ENCODE measurements around the gene MCF2L.

Gene MCF2L

GRCh38 chr13:112965573-112966115, 3.4 kb upstream of the MCF2L start:
- peaks cover 5% of the 10 kb centered on the region; the same call in 1 of the 2 replicates for H3K4me1 ChIP-seq (ENCODE audit: control insufficient read depth, insufficient read depth, low read length)
- peaks cover 9% of the 10 kb centered on the region for H3K27me3 ChIP-seq (ENCODE audit: control insufficient read depth, insufficient read depth, low read length)
- H3K27ac ChIP-seq (ENCODE audit: low read depth, low read length) = no peak overlapping the region
- H3K9me3 ChIP-seq (ENCODE audit: control insufficient read depth, insufficient read depth, low read length) = no peaks in the 10 kb centered on the region
- no peak overlapping the region for H3K4me3 ChIP-seq (ENCODE audit: low read depth, low read length)
- H3K9ac ChIP-seq (ENCODE audit: low read depth, low read length) = no peak overlapping the region
- H3K36me3 ChIP-seq (ENCODE audit: control insufficient read depth, insufficient read depth, low read length) = no peaks in the 10 kb centered on the region

GRCh38 chr13:112966776-112967175, 2.2 kb upstream of the MCF2L start:
- Histone ChIP-seq H3K4me1 (ENCODE audit: control insufficient read depth, insufficient read depth, low read length) (peaks cover 5% of the 10 kb centered on the region; the same call in 1 of the 2 replicates), H3K27me3 (ENCODE audit: control insufficient read depth, insufficient read depth, low read length) (peaks cover 9% of the 10 kb centered on the region), H3K9ac (ENCODE audit: low read depth, low read length) (no peak overlapping the region), H3K4me3 (ENCODE audit: low read depth, low read length) (no peak overlapping the region), H3K36me3 (ENCODE audit: control insufficient read depth, insufficient read depth, low read length) (no peaks in the 10 kb centered on the region), H3K27ac (ENCODE audit: low read depth, low read length) (no peak overlapping the region), H3K9me3 (ENCODE audit: control insufficient read depth, insufficient read depth, low read length) (no peaks in the 10 kb centered on the region)

- Histone ChIP-seq H3K27me3 (ENCODE audit: control insufficient read depth, insufficient read depth, low read length) (peaks cover 9% of the 10 kb centered on the region), H3K9ac (ENCODE audit: low read depth, low read length) (no peak overlapping the region), H3K27ac (ENCODE audit: low read depth, low read length) (no peak overlapping the region), H3K9me3 (ENCODE audit: control insufficient read depth, insufficient read depth, low read length) (no peaks in the 10 kb centered on the region), H3K4me3 (ENCODE audit: low read depth, low read length) (peak overlapping the region; percentile 67), H3K36me3 (ENCODE audit: control insufficient read depth, insufficient read depth, low read length) (no peaks in the 10 kb centered on the region), H3K4me1 (ENCODE audit: control insufficient read depth, insufficient read depth, low read length) (peaks cover 5% of the 10 kb centered on the region; the same call in 1 of the 2 replicates)
These were observed 1.2 kb upstream of the MCF2L start for GRCh38 chr13:112967686-112968379.

- no peak overlapping the region for H3K27ac ChIP-seq (ENCODE audit: low read depth, low read length)
- no peaks in the 10 kb centered on the region for H3K9me3 ChIP-seq (ENCODE audit: control insufficient read depth, insufficient read depth, low read length)
- no peaks in the 10 kb centered on the region for H3K36me3 ChIP-seq (ENCODE audit: control insufficient read depth, insufficient read depth, low read length)
- 0 out of 2 replicates have a peak overlapping the region, but pooled peaks have one; percentile 28 for H3K9ac ChIP-seq (ENCODE audit: low read depth, low read length)
- H3K27me3 ChIP-seq (ENCODE audit: control insufficient read depth, insufficient read depth, low read length) = peaks cover 9% of the 10 kb centered on the region
- H3K4me1 ChIP-seq (ENCODE audit: control insufficient read depth, insufficient read depth, low read length) = peaks cover 5% of the 10 kb centered on the region; the same call in 1 of the 2 replicates
- H3K4me3 ChIP-seq (ENCODE audit: low read depth, low read length) = peak overlapping the region; percentile 67
These were observed 569 bp upstream of the MCF2L start for GRCh38 chr13:112968380-112968909.

- Histone ChIP-seq H3K27ac (ENCODE audit: low read depth, low read length) (peak overlapping the region; percentile 35), H3K9ac (ENCODE audit: low read depth, low read length) (no peak overlapping the region), H3K36me3 (ENCODE audit: control insufficient read depth, insufficient read depth, low read length) (no peaks in the 10 kb centered on the region), H3K27me3 (ENCODE audit: control insufficient read depth, insufficient read depth, low read length) (peaks cover 9% of the 10 kb centered on the region), H3K4me3 (ENCODE audit: low read depth, low read length) (peak overlapping the region; percentile 67), H3K9me3 (ENCODE audit: control insufficient read depth, insufficient read depth, low read length) (no peaks in the 10 kb centered on the region), H3K4me1 (ENCODE audit: control insufficient read depth, insufficient read depth, low read length) (peaks cover 5% of the 10 kb centered on the region; the same call in 1 of the 2 replicates)
These were observed 801 bp downstream of the MCF2L start for GRCh38 chr13:112969692-112970338.

GRCh38 chr13:112970552-112971287, 1.7 kb downstream of the MCF2L start:
- H3K4me1 ChIP-seq (ENCODE audit: control insufficient read depth, insufficient read depth, low read length) = peaks cover 5% of the 10 kb centered on the region; the same call in 1 of the 2 replicates
- no peak overlapping the region for H3K27ac ChIP-seq (ENCODE audit: low read depth, low read length)
- no peaks in the 10 kb centered on the region for H3K36me3 ChIP-seq (ENCODE audit: control insufficient read depth, insufficient read depth, low read length)
- H3K9me3 ChIP-seq (ENCODE audit: control insufficient read depth, insufficient read depth, low read length) = no peaks in the 10 kb centered on the region
- H3K4me3 ChIP-seq (ENCODE audit: low read depth, low read length) = no peak overlapping the region
- H3K27me3 ChIP-seq (ENCODE audit: control insufficient read depth, insufficient read depth, low read length) = peaks cover 9% of the 10 kb centered on the region
- no peak overlapping the region for H3K9ac ChIP-seq (ENCODE audit: low read depth, low read length)

GRCh38 chr13:112971288-112971643, 2.3 kb downstream of the MCF2L start:
- no peaks in the 10 kb centered on the region for H3K36me3 ChIP-seq (ENCODE audit: control insufficient read depth, insufficient read depth, low read length)
- peaks cover 5% of the 10 kb centered on the region; the same call in 1 of the 2 replicates for H3K4me1 ChIP-seq (ENCODE audit: control insufficient read depth, insufficient read depth, low read length)
- peaks cover 9% of the 10 kb centered on the region for H3K27me3 ChIP-seq (ENCODE audit: control insufficient read depth, insufficient read depth, low read length)
- no peaks in the 10 kb centered on the region for H3K9me3 ChIP-seq (ENCODE audit: control insufficient read depth, insufficient read depth, low read length)
- H3K9ac ChIP-seq (ENCODE audit: low read depth, low read length) = no peak overlapping the region
- H3K4me3 ChIP-seq (ENCODE audit: low read depth, low read length) = no peak overlapping the region
- H3K27ac ChIP-seq (ENCODE audit: low read depth, low read length) = no peak overlapping the region

- Histone ChIP-seq H3K4me1 (ENCODE audit: control insufficient read depth, insufficient read depth, low read length) (peaks cover 5% of the 10 kb centered on the region; the same call in 1 of the 2 replicates), H3K36me3 (ENCODE audit: control insufficient read depth, insufficient read depth, low read length) (no peaks in the 10 kb centered on the region), H3K9ac (ENCODE audit: low read depth, low read length) (no peak overlapping the region), H3K27ac (ENCODE audit: low read depth, low read length) (no peak overlapping the region), H3K9me3 (ENCODE audit: control insufficient read depth, insufficient read depth, low read length) (no peaks in the 10 kb centered on the region), H3K4me3 (ENCODE audit: low read depth, low read length) (no peak overlapping the region), H3K27me3 (ENCODE audit: control insufficient read depth, insufficient read depth, low read length) (peaks cover 9% of the 10 kb centered on the region)
These were observed 3.2 kb downstream of the MCF2L start for GRCh38 chr13:112972258-112972657.

GRCh38 chr13:112972867-112973576, 4.0 kb downstream of the MCF2L start:
- Histone ChIP-seq H3K4me3 (ENCODE audit: low read depth, low read length) (no peak overlapping the region), H3K27ac (ENCODE audit: low read depth, low read length) (no peak overlapping the region), H3K4me1 (ENCODE audit: control insufficient read depth, insufficient read depth, low read length) (peaks cover 5% of the 10 kb centered on the region; the same call in 1 of the 2 replicates), H3K36me3 (ENCODE audit: control insufficient read depth, insufficient read depth, low read length) (no peaks in the 10 kb centered on the region), H3K27me3 (ENCODE audit: control insufficient read depth, insufficient read depth, low read length) (peaks cover 9% of the 10 kb centered on the region), H3K9me3 (ENCODE audit: control insufficient read depth, insufficient read depth, low read length) (no peaks in the 10 kb centered on the region), H3K9ac (ENCODE audit: low read depth, low read length) (no peak overlapping the region)

- H3K36me3 ChIP-seq (ENCODE audit: control insufficient read depth, insufficient read depth, low read length) = no peaks in the 10 kb centered on the region
- peaks cover 9% of the 10 kb centered on the region for H3K27me3 ChIP-seq (ENCODE audit: control insufficient read depth, insufficient read depth, low read length)
- no peak overlapping the region for H3K27ac ChIP-seq (ENCODE audit: low read depth, low read length)
- H3K4me1 ChIP-seq (ENCODE audit: control insufficient read depth, insufficient read depth, low read length) = peaks cover 5% of the 10 kb centered on the region; the same call in 1 of the 2 replicates
- H3K9ac ChIP-seq (ENCODE audit: low read depth, low read length) = no peak overlapping the region
- H3K4me3 ChIP-seq (ENCODE audit: low read depth, low read length) = no peak overlapping the region
- H3K9me3 ChIP-seq (ENCODE audit: control insufficient read depth, insufficient read depth, low read length) = no peaks in the 10 kb centered on the region
These were observed 4.5 kb downstream of the MCF2L start for GRCh38 chr13:112973577-112973951.
